Activated T-cell treated with anti-CD3 and anti-CD28 coated beads for 4 hours (primary cell): ENCODE data around the gene C11orf65.
A peak's percentile ranks its signal among the peaks of the same experiment; 100 is the strongest.

Experiments
- DNase-seq: peaks from one replicate; pipeline ENCODE4 v3.0.0-alpha.2; 2020

Gene C11orf65, protein sequence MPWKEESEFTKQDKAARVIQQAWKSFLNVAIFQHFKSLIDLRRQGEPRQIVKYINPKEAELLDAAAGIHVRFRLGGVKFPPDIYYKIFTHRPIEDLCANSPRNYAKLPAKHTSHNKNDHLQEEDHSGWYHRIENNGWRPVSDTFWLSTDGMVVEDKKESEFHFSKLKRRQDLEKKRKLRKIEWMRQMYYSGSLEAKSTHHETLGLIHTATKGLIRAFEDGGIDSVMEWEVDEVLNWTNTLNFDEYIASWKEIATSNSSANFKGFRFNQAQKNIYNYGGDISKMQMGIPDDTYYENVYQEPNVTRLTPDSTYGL

DNA sequence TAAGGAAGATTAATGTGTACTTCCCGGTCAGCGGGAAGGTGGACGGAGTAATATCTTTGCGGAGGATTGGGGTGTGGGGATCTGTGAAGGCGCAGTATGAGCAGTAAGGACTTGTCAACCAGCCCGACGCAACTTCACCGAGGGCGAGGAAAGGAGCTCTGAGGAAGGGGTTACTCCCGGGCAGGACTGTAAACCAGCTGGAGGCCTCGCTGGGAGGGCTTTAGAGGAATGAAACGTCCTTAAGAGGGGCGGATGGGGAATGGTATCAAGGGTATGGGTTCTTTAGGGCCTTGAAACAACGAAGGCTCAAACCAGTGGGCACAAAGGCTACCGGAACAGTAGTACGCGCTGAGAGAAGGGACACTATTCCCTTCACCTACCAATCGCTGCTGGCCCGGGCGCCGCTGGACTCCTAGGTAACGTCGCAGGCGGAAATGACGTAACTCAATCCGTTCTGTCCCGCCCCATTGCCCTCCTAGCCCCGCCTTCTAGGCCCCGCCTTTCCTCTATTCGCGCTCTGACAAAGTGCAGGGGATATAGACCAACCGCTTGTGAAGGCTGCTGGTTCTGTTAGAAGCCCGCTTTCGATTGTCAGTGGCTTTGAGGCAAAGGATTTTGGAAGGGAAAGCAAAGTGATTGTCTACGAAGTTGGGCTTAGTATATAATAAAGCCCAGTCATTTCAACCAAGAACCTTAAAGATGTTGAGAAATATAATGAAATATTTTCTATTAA, at the start of gene C11orf65:
Gene C11orf65, minus strand, starts transcription at position 439 of the 733 bp plus-strand sequence. CDS start 5,970 bp downstream, outside the sequence.
- DNase-seq = peak; percentile 93

DNA sequence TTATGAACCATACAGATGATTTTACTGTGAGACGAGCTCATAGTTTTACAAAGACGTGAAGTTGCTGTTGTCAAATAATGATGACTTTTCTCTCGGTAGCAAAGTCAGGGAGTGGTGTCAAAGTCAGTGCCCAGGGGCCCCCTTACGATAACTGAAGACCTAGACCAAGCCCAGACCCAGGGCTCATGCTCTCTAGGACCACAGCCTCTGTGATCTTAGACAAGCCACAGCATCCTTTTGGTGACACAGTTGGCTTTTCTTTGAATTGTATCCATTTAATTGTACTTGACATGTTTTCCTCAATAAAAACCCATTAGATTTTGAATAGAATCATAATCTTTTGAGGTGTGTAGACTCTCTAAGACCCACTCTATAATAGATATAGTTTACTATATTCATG, 48.8 kb upstream of the C11orf65 start:
- DNase-seq = no peak

GRCh38 chr11:108512708-108513107, 45.4 kb upstream of the C11orf65 start:
- DNase-seq = no peak

DNA sequence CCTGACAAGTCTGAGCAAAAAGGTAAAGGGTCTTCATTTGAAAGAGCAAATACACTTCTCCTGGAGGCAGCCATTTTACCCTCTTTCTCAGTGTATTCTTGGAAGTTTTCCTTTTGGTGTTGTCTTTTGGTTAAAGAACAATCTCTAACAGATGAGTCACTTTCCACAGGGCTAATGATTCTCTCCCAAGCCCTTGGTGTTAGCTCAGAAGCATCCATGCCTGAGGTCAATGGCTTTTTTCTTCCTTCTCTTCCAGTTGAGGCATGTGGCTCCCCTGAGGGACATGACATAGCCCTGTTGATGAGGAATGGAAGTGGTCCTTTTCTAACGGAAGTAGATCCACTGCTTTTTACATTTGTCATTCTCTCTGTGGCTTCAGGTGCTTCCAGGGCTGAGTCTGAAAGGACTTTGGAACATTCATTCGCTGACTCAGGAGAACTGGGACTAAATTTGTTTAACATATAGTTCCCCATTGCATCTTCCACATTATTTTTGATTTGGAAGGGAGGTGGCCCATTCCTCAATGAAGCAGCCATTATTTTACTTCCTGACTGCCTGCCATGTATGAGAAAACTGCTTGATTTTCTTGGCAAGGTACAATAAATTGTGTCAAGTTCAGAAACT, 44.6 kb upstream of the C11orf65 start:
- DNase-seq = no peak

GRCh38 chr11:108508653-108509593, 41.6 kb upstream of the C11orf65 start:
- DNase-seq = no peak

- DNase-seq = no peak
These were observed 34.1 kb upstream of the C11orf65 start for GRCh38 chr11:108501396-108501795.

DNA sequence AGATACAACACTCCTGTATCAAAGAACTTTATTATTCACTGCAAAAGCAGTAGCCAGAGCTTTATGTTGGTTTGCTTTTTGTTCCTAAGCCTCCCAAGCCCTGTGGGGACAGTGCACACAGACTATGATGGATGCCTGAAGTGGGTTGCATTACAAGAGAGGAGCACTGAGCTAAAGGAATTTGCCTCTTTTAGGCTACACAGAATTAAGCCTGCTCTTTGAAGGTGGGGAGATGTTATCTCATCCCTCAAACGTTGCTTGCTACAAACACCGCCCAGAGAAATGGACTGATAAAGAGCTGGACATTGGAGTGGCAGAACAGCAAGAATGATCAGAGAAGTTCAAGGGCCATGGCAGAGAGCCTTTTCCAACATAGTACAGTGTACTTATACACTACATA, 33.4 kb upstream of the C11orf65 start:
- no peak for DNase-seq

DNA sequence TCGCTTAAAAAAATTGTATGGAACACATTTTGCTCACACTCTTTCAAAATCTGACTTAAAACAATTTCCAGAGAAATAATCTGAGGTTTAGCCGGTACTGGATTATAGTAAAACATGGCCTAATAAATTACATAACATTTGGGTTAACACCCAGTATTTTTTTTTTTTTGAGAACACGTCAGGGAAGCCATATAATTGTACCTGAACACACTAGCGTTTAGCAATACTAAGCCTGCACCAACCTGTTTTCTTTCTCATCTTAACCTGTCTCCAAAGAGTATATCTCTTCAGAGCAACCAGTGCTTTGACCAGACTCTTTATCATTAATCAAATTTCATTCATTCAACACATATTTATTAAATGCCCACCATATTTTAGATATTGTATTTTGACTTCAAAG, 32.8 kb upstream of the C11orf65 start:
- no peak for DNase-seq

- no peak for DNase-seq
These were observed 31.6 kb upstream of the C11orf65 start for GRCh38 chr11:108498816-108499408.

DNA sequence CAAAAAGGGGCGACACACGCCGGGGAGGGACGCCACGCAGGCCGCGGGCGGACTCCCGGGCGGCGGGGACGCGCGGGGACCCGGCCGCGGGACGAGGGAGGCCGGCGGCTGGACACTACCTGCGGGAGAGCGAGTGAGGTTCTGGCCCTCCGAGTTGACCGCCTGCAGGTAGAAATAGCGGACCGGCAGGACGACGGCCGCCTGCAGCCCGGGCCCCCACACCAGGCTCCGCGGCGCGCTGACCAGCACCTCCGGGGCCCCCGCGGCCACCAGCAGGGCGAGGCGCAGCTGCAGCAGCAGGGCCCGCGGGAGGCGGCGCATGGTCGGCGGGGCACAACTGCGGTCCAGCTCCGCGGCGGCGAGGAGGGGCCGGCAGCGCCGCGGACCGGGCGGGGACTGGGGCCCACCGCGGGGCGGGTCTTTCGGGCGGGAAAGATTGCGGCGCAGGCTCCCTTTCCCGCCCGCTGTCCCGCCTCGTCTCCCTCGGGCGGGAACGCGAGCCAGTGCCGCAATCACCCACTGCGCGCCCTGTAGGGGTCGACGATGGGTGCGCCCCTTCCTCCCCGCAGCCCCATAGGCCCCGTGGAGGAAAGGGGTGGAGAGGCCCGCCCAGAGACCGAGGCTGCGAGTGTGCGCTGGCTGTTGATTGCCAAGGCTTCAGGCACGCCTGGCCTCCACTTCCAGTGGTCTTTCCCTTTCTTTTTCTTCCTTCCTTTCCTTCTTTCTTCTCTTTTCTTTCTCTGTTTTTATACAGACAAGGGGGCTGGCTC, 30.9 kb upstream of the C11orf65 start, which contains the start of gene POGLUT3:
Gene POGLUT3, minus strand, starts transcription at position 339 of the 770 bp plus-strand sequence. Its CDS starts 18 bp downstream, at position 321.
- peak; percentile 21 for DNase-seq

DNA sequence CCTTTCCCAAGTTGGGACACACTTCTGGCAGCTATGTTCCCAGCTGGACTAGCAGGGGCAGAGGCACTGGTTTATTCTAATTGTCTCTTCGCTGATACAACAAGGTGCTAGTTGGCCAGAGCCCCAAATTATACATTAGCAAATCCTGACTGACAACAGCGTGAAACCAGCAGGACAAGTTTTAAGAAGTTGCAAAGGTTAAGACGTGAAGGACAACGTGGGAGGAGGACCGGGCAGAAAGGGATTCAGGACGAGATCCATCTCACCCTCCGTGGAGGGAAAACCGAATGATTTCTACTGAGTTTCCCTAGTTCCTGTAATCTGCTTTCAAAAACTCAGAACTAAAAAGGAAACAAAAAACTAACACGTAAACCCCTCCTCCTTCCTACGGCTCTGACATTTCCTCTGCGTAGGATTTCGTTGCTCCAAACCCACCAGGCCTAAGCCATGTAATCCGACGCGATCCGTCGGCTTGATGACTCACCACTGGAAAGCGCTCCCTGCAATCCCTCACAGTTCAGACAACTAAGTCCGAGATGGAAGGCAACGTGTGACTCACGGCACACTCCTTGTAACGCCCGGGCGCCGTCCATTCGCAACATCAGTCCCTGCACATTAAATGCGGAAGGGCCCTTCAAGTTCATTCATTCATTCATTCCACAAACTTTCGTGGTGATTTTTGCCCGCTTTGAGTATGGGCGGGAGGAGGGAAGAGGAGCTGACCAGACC, 30.2 kb upstream of the C11orf65 start:
- peak; percentile 46 for DNase-seq

- DNase-seq = no peak
These were observed 29.4 kb upstream of the C11orf65 start for GRCh38 chr11:108496643-108497256.

- no peak for DNase-seq
These were observed 28.0 kb upstream of the C11orf65 start for GRCh38 chr11:108495326-108495725.

DNA sequence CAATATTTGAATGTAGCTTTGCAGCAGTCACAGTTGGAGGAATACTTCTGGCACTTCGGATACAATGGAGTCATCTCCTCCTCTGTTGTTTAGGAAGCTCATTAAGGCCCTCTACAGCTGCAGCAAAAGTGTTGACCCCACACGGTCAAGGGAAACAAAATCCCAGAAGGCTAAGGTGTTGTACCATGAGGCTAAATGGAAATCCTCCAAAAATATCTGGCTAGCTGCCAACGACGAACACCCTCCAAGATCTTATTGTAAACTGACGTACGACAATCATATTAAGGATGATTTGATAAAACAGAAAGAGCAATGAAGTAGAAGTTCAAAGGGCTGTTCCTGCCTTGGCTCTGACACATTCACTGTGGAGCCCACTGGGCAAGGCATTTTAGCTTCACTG, 26.9 kb upstream of the C11orf65 start:
- DNase-seq = no peak

DNA sequence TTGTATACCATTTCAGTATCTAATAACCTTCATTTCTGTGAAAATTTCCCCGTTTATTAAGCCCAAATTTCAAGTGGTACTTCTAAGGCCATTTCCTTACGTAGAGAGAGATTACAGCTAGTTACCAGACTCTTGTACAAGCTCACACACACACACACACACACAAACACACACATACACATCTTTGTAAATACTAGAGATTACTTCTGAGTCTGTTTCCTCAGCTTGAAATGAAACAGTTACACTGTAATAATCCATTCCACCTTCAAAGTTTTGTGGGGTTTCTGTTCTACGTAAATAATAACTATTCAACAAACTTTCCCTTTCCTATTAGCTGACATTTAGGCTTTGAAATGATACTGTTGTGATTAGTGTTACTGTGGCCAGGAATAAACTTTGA, 24.6 kb upstream of the C11orf65 start:
- no peak for DNase-seq

DNA sequence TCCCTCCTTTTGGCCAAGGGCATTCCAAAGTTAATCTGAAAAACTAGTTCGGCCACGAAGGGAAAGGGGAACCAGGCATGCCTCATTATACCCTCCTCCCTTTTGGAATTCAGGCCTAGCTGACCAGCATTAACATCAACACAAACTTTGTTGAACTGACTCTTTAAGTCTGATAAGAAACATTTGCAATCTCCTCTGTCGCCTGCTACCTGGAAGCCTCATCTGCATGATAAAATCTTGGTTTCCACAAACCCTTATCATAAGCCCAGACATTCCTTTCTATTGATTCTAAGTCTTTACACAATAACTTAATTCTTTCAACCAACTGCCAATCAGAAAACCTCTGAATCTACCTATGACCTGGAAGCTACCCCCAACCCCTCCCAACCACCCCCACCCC, 19.5 kb upstream of the C11orf65 start:
- DNase-seq = no peak

- no peak for DNase-seq
These were observed 19.0 kb upstream of the C11orf65 start for GRCh38 chr11:108486331-108486730.

DNA sequence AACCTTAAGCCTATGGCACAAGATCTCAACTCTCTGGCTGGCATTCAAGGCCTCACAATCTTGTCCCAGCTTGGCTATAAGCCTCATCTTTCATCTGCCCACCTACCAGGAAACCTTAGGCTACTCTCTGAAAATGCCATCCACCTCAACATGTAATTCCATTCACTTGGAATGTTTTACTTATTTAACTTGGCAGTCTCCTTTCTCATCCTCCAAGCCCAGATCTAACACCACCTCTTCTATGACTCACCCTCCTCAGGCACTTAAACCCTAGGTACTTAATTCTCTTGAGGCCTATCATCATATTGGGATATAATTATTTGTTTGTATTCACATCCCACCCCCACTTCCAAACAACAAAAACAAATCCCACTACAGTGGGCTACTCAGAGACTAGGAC, 15.8 kb upstream of the C11orf65 start:
- DNase-seq = no peak

DNA sequence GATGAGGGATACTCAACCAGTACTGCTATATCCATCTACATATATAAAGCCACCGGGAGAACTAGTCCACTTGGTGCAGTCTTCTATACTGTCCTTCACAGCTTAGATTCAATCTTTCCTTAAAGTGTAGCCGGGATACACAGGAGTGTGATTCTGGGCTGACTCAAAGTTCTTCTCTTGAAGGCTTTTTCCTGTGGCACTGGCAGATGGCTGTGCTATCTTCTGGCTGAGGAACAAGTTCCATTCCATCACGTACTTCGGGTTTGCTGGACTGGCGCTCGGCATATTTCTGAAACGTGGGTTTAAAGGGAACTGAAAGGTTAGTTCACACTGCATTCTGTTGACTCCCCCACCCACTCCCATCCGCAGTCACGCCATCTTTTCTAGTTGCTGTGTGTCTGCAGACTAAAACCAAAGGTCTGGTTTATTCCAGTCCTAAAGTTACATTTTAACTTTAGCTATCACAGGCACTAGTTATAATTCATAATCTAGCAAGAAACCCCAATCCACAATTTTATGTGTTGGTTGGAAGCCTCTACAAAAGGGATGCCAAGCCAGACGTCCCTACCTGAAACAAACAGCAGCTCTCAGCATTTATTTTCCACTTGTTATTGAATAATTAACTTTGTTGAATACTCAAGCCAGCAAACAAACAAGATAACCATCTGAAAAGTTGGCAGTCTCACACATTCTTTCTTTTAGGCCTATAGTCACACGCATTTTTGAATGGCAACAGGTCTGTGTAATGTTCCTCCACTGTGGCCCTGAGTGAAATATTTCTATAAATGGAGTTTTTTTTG, 7.5 kb upstream of the C11orf65 start:
- DNase-seq = no peak
